ENCODE results near the gene LINGO3.
A peak's percentile ranks its signal among the peaks of the same experiment; 100 is the strongest.

LINGO3 gene

DNA sequence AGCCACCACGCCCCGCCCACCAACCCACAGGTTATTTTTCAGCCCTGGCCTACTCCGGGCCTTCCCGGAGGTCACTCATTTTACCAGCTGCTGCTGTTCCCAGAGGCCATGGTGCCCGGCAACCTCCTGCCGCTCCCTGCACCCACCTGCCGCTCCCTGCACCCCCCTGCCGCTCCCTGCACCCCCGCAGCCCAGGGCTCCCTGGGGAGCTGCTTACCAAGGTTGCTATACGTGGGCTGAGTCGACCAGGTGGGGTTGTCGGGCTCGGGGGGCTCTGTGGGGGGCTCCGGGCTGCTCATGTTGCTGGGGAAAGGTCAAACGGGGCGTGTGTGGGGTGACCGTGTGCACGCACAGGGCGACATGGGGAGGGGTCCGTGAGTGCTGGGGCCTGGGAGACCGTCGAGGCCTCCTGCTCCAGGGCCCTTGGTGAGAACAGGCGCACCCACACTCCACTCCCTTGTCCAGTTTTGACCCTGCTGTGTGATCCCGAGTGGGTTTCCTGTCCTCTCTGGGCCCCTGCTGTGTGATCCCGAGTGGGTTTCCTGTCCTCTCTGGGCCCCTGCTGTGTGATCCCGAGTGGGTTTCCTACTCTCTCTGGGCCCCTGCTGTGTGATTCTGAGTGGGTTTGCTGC lies 27.2 kb downstream of the LINGO3 start:
- no peak for DNase-seq

DNA sequence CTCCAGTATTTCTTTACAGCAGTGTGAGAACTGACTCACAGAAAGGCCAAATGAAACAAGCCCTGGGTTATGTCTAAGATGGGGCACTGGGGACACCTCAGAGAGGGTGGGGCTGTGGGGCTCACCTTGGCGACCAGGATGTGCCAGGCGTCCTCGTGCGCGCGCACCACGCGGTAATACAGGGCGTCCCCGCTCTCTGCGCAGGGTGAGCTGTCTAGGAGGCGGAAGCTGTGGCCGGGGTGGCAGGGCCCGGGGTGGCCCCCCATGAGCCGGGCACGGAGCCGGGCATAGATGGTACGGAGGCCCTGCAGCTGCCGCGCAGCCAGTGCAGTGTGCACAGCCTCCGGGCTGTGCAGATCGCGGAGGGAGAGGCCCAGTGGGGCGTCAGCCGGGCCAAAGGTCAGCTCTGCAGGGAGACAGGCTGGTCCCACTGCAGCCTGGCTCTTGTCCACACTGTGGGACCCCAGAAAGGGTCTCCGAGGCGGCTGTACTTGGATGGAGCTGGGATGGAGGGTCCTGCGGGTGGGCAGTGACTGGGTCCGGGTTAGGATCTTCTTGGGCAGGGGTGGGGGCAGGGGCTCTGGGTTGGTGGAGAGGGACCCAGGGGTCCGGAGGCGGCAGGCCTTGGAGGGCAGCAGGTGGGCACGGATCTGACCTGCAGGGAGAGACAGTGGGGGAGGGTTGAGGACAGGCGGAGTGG lies 29.3 kb downstream of the LINGO3 start:
- no peak for DNase-seq

DNA sequence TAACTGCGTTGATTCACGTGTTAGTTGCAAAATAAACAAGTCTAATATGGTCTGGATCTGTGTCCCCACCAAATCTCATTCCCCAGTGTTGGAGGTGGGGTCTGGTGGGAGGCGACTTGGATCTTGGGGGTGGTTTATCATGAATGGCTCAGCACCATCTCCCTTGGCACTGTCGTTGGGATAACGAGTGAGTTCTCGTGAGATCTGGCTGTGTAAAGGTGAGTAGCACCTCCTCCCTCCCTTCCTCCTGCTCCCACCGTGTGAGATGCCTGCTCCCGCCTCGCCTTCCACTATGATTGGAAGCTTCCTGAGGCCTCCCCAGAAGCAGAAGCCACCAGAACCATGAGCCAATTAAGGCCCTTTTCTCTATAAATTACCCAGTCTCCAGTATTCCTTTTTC lies 30.8 kb downstream of the LINGO3 start:
- DNase-seq = no peak

DNA sequence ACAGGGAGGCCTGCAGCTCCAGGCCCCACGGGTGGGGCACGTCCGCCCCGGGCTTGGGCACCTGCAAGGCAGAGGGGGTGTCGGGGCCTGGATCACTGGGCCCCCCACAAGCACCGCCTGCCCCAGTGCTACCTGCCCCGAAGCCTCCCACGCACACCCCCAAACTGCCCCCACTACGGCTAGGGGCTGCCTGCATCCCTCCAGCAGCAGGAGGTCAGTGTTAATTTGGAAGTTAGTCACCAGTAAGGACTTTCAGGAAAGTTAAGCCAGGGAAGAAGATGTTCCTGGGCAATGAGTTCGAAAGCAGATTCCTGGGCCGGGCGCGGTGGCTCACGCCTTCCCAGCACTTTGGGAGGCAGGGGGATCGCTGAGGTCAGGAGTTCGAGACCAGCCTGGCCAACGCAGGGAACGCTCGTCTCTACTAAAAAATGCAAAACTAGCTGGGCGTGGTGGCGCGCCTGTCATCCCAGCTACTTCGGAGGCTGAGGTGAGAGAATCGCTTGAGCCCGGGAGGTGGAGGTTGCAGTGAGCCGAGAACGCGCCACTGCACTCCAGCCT lies 31.4 kb downstream of the LINGO3 start:
- DNase-seq = no peak

DNA sequence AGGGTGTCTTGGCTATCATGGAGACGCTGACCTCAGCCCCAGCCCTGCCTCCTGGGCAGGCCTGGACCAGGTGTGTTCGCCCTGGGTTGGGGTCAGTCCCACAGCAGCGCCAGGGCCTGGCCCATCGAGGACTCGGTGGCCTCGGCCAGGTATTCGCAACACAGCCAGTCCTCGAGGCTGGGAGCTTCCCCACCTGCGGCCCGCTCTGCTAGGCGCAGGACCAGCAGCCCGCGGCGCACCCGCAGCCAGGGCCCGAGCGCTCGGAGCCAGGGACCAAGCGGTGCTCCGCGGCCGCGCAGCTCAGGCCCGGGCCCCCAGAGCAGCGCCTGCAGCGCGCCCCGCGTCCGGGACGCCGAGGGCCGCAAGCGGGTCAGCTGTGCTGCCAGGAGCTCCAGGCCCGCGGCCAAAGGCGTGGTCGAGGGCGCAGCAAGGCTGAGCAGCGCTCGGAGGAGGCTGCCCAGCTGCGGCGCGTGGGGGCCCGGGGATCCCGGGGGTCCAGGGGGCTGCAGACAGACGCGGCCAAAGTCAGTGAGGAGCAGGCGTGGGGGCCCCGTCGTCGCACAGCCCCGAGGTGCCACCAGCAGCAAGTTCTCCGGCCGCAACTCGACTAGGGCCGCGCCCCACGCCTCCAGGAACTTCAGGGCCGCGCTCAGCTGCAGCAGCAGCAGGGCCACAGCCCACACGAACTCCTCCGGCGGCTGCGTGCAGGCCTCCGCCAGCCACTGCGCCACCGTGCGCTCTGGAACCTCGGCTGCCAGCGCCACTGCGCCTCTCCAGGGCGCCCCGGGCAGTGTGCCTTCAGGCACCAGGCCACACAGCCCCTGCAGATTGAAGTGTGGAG lies 32.1 kb downstream of the LINGO3 start:
- DNase-seq = no peak

DNA sequence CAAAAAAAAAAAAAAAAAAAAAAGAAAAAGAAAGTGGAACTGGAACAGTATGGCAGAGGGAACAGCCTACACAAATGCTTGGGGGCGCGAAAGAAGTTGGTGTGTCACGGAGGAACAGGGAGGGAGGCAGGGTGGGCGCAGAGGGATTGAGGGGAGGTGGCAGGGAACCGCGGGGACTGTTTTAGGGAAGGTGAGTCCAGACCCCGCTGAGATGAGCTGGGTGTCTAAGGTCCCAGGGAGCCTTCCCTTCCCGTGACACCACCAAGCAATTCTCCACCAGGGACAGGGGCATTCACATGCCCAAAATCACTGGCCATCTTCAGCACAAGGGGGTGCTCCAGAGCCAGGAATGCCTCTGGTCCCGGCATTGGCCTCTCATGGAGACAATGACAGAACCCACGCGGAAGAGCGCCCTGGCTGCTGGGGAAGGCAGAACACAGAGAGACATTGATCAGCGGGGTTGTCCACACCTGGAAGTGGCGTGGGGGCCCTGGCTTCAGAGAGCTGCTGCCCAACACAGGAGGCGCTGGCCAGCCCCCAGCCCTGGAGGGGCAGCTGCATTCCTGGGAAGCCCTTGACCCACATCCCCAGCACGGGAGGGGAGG lies 32.9 kb downstream of the LINGO3 start:
- DNase-seq = peak; percentile 55 to 68

DNA sequence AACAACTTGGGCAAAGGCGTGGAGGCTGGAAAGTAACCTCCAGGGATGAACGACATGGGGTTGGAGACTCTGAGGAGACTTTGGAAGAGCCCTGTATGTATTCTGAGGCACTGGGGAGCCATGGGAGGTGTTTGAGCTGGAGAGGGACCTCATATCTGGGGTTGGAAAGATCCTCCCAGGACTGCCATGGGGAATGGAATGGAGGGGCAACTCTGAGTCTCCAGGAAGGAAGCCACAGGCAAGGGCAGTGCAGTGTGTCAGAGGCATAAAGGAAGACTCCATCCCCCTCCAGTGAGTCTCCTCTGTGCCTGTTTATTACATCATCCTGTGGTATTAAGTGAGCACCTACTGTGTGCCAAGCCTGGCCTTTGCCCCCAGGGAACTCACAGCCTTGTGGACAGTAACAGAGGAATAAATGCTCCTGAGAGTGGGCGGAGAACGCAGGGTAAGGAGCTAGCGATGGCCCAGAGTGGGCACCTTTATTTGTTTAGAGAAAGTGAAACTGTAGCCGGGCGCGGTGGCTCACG lies 33.7 kb downstream of the LINGO3 start:
- no peak for DNase-seq

DNA sequence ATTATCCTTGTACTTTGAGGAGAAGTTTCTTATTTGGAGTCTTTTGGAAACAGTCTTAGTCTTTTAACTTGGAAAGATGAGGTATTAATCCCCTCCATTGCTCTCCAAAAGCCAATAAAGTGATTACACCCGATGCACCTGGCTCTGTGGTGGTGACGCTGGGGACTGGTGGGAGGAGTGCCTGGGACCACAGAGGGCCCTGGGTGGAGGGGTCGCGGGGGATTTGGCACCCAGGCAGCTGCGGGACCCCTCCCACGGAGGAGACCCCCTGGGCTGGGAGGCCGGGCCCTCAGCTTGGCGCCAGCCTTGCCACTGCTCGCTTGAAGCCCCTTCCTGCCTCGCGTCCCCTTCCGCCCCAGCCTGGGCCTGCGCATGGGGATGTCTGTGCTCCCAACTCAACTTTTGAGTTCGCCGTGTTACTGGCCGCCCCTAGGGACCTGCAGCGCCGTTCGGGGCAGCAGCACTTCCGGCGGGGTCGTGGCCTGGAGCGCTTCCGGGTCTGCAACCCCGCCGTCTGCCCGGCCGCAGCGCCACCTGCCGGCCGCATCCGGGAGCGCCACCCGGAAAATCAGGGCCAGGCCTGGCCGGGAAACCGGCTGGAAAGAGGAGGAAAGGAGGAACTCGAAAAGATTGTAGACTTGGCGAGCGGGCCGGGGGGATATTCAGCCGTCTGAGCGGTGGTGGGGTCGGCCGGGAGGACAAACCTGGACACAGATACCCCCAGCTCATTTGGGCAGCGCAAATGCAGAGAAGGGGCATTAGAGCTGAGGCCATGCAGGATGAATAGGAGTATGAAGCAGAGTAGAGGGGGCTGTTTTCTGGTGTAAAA lies 34.4 kb downstream of the LINGO3 start:
- DNase-seq = peak; percentile 82 to 84

DNA sequence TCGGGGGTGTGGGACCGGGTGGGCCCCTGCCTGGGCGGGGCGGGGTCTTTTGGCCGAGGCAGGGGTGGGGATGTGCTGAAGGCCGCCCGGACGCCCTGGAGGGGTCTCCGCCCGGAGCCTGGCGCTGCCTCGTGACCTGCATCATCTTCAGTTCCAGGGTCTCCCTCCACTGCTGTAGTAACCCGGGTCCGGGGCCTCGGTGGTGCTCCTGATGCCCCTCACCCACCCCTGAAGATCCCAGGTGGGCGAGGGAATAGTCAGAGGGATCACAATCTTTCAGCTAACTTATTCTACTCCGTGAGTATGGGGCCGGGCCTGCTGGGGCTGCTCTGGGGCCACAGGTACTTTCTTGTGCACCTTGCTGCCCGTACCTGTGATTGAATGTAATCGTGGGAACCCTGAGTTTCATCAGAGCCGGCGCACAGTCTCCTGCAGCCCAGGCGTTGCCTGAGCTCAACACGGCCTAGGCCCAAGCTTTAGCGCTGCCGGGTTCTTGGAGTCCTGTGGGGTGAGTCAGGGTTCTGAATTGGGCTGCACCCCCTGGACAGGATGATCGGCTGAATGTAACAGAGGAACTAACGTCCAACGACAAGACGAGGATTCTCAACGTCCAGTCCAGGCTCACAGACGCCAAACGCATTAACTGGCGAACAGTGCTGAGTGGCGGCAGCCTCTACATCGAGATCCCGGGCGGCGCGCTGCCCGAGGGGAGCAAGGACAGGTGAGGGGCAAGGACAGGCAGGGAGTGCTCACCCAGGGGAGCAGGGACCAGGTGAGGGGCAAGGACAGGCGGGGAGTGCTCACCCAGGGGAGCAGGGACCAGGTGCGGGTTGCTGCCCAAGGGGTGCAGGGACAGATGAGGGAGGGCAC lies 36.5 kb downstream of the LINGO3 start:
- no peak for DNase-seq

DNA sequence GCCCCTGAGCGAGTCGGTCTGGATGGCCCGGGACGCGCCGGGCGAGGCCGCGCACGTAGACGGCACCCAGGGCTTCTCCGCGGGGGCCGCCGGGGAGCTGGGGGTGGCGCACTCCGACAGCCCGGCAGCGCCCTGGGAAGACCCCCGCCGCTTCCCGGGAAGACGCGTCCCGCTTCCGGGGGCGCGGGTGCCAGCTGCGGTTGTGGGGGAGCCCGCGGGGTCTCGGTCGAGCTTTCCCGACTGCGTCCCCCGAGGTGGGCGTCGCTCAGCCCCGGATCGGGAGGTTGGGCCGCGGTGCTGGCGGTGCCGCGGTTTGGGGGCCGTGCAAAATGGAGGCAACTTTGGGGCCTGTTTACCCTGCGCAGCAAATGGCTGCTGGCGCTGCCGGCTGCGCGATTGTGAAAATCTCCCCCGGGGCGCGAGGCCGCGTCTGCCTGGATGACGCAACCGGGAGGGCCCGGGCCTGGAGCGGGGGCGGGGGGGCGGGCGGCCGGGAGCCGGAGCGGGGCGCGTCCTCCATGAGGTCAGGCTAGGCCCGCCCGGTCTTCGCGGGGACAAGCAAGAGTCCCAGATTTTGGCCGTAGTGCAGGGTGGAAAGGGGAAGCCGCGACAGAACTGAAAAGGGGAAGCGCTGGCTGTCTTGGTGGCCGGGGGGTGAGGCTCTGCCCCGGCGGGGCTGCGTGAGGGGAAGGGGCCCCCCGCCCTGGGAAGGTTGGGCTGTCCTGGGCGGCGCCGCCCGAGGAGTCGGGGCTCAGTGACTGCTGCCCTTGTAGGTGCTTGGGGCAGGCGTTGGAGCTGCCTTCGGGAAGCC lies 37.3 kb downstream of the LINGO3 start:
- DNase-seq = peak; percentile 78 to 85

DNA sequence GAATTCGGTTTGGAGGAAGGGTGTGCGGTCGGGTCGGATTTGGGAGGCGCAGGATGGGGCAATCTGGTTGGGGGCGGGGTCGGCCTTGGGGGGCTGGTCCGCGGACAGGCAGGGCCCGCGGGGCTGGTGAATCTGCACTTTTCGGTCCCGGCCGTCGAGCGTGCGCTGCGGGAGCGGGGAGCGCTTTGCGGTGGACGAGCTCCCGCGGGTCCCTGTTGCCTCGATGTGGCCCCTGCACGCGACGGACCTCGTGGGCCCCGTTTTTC lies 37.9 kb downstream of the LINGO3 start:
- DNase-seq = no peak

DNA sequence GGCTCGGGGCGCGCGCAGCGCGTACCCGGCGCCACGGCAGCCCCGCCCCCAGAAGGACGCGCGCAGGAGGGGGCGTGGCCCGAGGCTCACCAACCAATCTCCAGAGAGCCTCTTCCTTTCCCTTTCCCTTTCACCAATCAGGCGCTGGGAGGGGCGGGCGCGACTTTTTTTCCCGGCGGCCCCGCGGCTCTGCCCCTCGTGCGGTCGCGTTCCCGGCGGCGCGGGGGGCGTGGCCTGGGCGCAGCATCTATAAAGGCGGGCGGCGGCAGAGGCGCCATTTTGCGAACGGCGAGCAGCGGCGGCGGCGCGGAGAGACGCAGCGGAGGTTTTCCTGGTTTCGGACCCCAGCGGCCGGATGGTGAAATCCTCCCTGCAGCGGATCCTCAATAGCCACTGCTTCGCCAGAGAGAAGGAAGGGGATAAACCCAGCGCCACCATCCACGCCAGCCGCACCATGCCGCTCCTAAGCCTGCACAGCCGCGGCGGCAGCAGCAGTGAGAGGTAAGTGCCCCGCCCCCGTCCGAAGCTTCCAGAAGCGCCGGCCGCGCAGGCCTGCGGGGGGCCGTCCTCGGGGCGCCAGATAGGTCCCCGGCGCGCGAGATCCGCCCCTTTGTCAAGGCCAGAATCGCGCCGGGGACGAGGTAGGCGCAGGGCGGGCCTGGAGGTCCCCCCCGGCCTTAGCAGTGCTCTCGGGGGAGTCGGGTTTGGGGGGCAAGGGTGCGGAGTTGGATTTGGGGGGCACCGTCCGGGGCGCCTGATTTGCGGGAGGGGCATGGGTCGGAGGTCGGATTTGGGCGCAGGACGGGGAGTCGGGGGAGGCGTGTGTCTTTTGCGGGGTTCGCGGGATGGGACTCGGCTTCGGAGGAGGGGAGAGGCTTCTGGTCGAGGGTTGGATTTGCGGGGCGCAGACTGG lies 38.5 kb downstream of the LINGO3 start:
- DNase-seq = peak; percentile 98 to 99

DNA sequence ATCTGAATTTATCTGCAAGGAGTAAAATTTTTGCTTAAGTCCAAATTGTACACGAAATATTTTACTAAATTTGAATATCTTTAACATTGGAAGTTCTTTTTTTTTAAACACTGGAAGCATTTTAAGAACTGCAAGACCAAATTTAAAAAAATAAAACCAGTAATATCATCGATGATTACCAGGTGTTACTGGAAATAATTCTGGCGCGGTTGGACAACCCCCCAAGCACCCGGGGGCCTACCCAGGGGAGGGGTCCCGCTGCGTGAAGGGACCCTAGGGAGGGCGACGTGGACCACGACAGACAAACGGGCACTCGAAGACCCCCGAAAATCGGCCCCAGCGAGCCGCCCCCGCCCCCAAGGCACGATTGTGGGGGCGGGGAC lies 39.1 kb downstream of the LINGO3 start:
- DNase-seq = no peak

DNA sequence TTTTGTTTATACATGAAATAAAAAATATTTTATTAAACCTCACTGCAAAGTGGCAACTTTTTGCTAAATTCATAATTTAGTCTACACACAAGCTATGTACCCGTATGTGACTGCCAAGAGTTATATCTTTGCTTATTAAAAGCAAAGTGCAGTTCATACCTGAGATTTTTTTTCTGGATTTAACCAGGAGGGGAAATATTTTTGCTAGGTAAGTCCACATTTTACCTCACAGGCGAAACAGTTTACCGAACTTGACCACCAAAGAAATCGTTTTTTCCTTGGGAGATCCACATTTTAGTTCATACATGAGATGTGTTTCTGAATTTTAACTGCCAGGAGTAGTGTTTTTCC lies 39.5 kb downstream of the LINGO3 start:
- no peak for DNase-seq

DNA sequence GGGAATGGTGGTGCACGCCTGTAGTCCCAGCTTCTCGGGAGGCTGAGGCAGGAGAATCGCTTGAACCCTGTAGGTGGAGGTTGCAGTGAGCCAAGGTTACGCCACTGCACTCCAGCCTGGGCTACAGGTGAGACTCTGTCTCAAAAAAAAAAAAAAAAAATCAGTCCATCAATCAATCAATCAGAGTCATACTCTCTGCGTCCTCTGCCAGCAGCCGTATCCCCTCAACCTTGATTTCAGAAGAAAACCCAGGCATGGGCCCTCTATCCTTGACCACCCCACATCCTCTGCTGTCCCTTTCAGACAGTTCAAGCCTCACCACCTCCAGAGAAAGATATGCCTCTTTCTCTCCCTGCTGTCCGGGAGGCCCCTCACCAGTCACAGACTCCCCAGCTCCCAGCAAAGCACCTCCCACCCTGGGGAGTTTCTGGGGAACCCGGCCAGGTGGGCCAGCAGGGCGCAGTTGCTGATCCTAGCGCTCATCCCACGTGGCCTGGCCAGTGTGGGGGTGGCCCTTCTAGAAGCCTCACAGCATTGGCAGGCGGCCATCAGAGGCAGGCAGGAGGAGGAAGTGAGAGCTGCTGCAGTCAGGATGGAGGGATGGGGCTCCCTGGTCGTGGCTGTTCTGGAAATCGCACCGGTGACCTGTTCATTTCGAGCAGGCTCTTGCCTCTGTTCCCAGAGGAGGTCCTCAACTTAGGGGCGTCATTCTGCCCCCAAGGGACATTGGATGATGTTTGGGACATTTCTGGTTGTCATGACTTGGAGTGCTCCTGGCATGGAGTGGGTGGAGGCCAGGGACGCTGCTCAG lies 41.6 kb downstream of the LINGO3 start:
- peak in 1 of 2 donors; percentile 74 for DNase-seq

DNA sequence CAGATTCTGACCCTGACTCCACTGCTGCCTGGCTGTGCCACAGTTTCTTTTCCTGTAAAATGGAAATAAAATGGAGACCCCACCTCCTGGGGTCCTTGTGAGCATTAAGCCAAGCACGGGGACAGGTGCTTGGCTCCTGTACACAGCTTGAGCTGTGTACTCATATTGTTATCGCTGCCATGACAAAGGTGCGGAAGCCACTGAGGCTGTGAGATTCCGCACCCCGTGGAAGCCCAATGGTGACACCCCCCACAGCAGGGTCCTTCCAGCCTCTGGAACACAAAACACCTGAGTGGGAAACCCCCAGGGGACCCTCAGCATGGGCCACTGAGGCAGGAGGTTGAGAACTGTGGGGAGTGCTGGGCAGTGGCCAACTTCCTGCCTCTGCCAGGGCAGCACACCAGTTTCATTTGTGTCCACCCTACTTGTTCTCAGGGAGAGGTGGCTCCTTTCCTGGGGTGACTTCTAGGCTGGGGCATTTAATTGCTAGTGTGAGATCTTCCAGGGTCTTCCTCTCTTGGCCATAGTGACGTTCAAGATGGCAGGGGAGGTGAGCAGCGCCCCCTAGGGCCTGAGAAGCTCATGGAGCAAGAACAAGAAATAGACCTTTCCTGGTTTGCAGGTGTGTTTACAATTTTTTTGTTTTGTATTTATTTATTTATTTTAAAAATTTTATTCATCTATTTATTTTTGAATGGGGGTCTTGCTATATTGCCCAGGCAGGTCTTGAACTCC lies 46.3 kb downstream of the LINGO3 start:
- DNase-seq = peak; percentile 65 to 70

DNA sequence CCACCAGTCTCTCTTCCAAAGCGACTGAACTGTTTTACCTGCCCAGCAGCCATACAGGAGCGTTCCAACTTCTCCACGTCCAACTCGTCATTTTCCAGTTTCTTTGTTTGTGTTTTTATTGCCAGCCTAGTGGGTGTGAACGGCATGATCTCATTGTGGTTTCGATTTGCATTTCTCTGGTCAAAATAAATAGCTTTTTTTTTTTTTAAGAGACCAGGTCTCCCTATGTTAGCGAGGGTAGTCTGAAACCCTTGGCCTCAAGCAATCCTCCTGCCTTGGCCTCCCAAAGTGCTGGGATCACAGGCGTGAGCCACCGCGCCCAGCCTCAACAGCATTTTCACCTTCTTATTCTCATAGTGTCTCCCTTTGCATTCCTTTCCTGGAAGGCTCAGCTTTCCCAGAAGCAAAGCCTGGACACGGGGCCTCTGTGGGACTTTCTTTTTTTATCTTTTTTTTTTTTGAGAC lies 47.6 kb downstream of the LINGO3 start:
- DNase-seq = peak in 1 of 2 donors; percentile 45

DNA sequence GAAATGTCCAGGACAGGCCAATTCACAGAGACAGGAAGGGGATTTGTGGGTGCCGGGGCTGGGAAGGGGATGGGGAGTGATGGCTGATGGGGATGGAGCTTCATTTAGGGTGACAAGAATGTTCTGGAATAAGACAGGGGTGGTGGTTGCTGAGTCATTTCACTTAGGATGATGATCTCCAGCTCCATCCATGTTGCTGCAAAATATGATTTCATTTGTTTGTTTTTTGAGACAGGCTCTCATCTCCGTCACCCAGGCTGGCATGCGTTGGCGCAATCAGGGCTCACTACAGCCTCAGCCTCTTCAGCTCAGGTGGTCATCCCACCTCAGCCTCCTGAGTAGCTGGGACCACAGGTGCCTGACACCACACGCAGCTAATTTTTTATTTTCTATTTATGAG lies 48.6 kb downstream of the LINGO3 start:
- DNase-seq = no peak
